GM18519 (cell line): ENCODE results near the gene FAM120AOS.
"Not testable (repeated sequence)": the region's sequence is repeated elsewhere in the genome, so short reads cannot be mapped to it uniquely, and the experiment has no call there.

Experiments
- ATAC-seq: cut with Tn5 transposase; IDR thresholded peaks from one replicate; pipeline ENCODE4 v1.9.1; 2021; ENCODE audit warnings: mild to moderate bottlenecking, moderate library complexity; ENCODE audit not compliant: unreplicated experiment, low FRiP score

The FAM120AOS gene

DNA sequence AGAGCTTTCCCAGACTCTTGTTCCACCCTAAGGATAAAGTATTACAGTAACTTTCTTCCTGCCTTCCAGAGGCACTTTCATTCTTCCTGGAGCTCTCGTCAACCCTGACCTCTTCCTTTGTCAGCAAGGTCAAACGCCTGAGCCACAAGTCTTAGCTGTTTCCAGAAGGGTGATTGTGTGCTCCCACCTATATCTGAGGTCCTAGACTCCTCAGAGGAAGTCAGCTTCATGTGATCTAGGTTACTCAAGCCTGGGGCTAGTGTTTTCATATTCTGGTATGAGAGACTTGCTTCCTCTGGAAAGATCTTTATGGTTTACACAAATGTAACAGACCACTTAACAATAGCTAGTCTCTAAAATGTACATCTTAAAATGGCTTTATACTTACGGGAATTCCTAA, 7.3 kb downstream of the FAM120AOS start:
- ATAC-seq: no peak

DNA sequence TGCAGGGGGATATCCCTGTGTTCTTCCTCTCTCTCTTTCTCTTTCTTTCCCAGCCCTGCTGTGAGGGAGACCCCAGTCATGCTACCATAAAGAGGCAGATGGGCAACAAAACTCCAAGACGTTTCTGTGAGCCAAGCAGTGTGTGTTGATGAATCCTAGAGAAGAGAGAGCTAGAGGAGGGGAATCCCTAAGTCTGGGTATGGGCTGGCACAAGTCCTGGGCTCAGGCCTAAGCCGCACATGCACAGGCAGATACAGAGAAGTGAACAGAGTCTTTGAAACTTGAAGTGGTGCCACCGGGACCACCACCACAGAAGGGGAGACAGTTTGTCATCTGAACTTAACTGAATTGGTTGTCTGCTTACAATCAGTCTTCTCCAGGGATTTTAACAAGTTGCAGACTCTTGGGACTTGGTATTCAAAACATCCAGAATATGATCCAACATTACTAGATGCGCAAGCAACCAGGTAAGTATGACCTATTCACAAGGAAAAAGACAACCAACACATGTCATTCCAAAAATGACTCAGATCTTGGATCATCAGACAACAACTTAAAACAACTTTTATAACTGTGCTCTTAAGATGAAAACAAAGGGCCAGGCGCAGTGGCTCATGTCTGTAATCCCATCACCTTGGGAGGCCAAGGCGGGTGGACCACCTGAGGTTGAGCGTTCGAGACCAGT, 12.3 kb downstream of the FAM120AOS start:
- ATAC-seq: no peak

DNA sequence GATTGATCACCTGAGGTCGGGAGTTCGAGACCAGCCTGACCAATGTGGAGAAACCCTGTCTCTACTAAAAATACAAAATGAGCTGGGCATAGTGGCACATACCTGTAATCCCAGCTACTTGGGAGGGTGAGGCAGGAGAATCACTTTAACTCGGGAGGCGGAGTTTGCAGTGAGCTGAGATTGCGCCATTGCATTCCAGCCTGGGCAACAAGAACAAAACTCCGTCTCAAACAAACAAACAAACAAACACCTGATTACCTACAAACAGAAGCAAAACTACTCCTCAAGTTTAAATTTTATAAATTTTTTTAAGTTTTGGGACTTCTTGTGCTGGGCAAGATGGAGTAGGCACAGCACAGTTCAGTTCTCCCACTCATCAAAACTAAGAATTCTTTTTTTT, 14.1 kb downstream of the FAM120AOS start:
- not testable (repeated sequence) for ATAC-seq

DNA sequence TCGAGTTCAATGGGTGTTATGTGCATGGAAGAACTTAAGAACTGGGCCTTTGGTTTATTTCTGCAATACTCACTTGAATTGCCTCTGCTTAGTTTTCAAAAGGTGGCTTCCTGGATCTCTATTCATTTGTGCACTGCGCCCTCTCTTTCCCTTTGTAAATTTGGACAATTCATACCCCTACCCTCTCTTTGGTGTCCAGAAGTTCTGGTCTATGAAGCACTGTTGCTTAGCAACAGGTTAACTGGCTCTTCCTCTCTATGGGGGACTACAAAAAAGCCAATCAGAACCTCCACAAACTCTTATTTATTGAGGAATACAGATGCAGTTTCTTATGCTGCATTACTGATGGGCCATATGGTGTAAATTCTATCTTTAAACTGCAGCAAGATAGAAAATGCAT, 15.4 kb downstream of the FAM120AOS start:
- ATAC-seq: no peak

DNA sequence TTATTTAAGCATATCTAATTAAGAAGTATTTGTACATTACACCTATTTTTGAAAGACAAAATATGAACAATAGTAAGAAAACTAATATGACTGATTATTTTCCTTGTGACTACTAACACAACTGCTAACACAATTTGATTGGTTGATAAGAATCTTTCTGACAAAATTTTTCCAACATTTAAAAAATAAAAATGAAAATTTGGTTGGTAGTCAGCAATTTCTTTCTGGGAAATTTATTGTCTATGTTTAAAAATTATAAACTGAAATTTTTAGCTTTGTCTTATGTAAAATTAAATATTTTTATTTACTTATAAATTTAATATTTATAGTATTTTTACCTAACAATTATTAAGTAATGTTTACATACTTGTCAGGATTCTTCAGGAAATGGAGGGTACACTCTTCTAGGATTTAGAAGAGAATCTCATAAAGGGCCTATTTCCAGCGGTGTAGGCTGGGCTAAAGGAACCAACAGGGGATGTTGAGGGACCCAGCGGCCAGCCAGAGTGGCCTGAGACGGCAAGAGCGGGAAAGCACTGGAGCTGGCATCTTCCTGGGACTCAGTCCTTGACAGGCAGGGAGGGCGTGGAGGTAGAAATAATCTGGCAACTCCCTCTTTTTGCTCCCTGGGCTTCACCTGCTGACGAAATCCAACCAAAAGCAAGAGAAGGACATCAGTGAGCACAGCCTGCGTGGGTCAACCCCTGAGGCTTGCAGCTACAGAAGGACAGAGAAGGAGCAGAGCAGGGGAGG, 16.6 kb downstream of the FAM120AOS start:
- ATAC-seq: no peak

DNA sequence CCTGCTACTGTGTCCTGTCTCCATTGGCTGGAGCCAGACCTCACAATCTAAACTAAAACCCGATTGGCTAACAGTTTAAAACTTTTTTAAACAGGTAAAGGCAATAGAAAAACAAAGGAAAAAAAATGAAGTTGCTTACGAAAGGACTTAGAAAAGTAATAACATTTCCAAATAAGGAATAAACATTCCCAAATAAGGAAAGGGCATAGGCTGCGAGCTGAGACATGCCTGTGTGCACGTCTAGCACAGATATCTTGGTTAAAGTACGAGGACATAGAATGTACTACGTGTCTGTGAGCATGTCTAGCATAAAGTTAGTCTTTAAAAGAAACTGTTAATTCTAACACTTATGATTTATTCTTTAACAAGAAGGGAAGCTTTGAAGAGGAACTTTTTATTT, 17.2 kb downstream of the FAM120AOS start:
- ATAC-seq: no peak

DNA sequence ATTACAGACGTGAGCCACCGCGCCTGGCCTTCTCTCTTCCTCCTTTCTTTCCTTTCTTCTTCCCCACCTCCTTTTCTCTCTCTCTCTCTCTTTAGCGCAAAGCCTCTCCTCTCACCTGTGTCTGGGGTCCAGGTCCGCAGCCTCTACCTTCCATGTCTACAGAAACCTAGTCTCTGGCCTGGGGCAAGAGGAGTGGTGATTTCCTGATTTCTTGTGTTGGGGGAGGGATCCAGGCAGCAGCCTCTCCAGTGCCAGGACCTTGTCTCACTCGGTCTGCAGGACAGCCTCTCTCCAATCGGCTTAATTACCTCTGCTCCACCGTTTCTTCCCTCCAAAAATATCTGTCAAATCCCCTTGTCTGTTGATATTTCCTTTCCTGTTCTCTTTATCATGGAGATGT, 18.0 kb downstream of the FAM120AOS start:
- ATAC-seq: no peak

DNA sequence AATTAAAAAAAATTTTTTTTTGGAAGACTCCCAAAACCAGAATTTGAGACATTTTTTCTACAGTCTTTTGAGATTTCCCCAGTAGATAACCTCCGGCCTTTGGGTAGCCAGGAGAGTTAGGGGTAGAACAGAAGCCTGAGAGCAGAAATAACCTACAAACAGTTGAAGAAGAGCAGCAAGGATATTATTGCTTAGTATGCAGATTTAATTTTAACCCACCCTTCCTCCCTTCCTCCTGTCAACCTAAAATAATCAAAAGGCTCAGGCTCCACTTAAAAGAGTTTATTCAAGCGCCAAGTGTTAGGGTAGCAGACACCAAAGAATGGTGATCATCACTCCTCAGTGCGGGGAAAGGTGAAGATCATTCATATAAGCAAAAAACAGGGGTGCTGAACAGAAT, 19.3 kb downstream of the FAM120AOS start:
- no peak for ATAC-seq

DNA sequence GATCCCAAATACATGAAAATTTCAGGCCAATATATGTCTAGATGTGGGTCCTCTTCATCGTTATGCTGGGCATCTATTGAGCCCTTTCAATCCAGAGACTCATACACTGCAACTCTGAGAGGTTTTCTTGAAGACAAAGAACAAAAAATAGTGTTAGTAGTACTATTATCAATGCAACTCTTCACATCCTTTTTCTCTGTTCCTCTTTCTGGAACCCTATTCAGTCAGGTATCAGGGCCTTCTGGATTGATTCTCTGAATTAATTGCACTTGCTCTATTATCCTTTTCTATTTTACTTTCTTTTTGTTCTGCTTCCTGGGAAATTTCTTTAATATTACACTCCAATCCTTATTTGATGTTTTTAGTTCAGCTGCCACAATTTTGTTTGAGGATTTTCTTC, 20.4 kb downstream of the FAM120AOS start:
- ATAC-seq: no peak

DNA sequence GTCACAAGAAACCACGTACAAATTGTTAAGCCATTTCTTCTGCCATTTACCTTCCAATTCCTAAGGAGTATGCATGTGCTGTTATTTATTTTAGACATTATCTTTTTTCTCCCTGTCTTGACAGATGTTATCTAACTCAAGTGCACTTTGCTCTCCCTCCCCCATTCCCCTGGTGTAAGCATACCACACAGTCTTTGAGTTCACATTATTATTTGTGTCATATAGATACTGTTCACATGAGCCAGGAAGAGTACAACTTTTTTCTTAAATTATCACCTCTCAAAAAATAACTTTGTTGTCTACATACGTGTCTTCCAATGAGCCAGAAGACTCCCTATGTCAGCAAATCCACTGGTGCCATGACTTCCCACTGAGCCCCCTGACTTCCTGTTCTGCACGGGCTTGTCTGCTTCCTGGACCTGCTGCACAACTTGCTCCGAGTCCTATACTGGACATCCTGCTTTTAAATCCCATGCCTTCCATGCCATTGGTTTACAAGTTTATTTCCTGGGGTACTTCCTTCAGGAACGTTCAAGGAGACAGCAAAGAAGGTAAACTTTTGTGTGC, 21.8 kb downstream of the FAM120AOS start:
- no peak for ATAC-seq

DNA sequence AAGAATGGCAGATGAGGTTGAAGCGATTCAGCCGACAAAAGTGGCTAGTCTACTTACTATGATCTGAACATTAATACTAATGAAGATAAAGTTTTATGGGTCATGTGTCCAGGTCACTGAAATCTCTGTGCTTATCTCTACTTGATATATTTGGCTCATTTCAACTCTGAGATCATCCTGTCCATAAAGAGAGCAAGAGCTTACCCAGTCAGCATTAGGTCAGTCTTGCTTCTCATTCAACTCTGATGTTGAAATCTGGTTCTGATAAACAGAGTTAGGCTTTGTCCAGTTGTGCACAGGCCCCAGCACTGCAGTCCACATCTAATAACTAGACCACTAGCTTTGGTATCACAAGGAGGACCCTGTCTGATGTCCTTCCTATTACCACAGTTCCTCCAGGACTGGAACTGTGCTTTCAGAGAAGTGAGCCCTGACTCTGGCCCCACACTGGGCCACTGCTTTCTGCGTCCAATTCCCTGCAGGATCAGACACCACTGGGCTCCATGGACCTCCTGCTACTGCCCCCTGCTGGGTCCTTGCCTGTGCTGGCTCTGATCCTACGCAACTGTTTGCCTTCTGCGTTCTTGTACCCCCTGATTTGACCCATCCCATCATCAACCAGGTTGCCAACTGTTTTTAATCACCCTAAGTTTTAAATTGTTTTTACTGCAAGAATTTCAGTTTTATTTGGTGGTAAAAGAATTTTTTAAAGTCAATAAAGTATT, 25.6 kb downstream of the FAM120AOS start:
- no peak for ATAC-seq

DNA sequence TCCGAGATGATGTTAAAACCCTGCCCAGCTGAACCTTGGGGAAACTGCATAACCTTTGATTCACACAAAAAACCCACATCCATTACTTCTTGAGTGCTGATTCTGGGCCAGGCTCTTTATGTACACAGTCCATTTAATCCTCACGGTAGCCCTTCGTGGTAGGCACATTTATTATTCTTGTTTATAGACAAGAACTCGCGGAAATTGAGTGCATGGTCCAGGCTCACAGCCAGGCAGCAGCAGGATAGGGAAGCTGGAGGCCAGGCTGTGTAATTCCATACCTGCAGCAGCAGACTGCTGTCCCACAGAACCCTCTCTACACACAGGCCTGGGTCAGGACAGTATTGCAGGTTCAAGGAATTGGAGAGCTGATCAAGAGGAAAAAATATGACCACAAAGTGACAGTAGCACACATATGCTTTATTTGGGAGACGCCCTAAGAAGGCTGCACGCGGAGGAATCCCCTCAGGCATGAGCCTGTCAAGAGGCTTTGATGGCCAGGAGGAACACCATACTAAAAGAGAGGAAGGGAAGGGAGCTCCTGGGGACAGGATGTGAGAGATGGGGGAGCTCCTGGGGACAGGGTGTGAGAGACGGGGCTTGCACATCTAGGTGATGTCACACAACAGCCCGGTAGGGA, 30.3 kb downstream of the FAM120AOS start:
- no peak for ATAC-seq

DNA sequence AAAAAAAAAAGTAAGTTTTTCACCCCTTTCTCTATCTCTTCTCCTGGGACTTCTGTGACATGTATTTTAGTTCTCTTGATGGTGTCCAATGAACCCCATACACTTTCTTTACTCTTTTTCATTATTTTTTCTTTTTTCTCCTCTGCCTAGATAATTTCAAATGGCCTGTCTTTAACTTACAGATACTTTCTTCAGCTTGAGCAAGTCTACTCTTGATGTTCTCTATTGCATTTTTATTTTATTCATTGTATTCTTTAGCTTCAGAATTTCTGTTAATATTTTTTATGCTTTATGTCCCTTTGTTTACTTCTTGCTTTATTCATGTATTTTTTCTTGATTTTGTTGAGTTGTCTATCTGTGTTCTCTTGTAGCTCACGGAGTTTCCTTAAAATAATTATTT, 34.4 kb downstream of the FAM120AOS start:
- no peak for ATAC-seq

DNA sequence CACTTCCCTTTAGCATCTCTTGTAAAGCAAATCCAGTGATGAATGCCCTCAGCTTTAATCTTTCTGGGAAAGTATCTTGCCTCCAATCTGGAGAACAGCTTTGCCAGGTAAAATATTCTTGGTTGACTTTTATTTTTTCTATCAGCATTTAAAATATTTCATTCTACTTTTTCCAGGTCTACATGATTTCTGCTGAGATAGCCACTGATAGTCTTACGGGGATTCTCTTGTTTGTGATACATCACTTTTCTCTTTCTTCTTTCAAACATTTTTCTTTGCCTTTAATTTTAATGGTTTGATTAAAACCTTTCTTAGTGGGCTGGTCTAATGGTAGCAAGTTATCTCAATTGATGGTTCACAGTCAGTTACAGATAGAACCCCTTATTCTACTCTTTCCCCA, 35.8 kb downstream of the FAM120AOS start:
- no peak for ATAC-seq

DNA sequence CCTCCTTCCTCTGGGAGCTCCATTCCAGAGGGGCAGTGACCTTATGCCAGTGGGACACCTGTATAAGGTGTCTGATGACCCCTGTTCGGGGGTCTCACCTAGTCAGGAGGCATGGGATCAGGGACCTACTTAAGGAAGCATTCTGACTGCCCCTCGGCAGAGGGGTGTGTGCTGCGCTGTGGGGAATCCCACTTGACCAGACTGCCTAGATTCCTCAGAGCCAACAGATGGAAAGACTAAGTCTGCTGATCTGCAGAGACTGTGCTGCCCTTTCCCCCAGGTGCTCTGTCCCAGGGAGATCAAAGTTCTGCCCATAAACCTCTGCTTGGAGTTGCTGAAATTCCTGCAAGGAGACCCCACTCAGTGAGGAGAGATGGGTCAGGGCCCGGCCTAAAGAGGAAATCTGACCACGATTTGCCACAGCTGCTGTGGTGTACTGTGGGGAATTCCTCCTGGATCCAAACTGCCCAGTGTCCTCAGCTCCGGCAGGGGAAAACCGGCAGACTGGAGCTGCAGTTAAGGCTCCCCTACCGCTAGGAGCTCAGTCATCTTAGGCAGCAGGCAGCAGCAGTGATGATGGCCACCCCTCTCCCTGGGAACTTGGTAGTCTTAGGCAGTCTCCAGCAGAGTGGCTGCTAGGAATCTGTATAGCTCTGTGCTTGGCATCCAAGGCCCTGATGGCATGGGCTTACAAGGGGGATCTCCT, 36.7 kb downstream of the FAM120AOS start:
- no peak for ATAC-seq

DNA sequence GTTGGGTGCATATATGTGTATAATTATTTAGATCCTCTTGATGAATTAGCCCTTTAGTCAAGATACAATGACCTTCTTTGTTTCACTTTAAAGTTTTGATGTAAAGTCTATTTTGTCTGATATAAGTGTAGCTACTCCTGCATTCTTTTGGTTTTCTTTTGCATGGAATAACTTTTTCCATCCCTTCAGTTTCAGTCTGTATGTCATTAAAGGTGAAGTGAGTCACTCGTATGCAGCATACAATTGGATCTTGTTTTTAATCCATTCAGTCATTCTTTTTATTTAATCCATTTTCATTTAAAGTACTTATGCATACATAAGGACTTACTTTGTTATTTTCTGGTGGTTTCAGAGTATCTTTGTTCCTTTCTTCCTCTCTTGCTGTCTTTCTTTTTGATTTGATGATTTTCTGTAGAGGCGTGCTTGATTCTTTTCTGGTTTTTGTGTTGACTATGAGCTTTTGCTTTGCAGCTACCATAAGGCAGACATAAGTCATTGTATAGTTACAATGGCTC, 38.1 kb downstream of the FAM120AOS start:
- no peak for ATAC-seq

DNA sequence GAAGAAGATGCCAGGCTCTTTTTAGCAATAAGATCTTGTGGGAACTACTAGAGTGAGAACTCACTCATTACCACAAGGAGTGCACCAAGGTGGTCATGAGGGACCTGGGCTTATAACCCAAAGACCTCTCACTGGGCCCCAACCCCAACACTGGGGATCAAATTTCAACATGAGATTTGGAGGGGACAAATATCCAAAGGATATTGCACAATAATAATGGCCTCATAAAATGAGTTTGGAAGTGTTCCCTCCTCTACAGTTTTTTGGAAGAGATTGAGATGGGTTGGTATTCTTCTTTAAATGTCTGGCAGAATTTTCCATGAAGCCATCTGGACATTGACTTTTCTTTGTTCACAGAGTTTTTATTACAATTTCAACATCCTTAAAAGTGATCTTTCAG, 39.9 kb downstream of the FAM120AOS start:
- no peak for ATAC-seq

DNA sequence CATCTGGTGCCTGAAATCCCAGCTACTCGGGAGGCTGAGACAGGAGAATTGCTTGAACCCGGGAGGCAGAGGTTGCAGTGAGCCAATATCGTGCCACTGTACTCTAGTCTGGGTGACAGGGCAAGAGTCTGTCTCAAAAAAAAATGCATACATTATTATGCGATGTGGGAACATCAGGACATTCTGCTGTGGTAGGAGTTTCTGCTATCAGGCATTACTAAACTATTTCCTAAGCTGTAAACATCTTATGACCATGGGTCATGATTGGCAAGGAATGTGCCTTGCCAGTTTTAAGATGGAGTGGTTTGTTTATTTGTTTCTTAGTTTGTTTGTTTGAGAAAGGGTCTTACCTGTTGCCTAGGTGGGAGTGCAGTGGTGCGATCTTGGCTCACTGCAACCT, 47.0 kb downstream of the FAM120AOS start:
- no peak for ATAC-seq

DNA sequence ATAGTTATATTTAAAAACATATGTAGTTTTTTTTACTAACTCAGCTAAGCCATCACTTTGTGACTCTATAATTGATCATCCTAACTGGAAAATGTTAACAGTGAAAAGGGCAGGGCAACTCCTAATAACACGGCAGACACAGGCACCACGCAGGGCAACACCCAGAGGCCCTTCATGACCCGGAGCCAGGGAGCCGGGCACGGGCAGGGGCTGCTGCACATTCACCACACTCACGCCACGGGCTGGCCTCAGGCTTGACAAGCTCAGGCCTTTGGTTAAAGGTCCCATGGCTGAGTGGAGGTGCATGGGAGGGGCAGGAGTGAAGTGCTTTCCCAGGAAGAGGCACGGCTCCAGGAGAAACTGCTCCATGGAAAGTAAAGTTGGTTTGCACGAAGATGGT, 54.9 kb downstream of the FAM120AOS start:
- ATAC-seq: no peak
